DLD1 (cell line): ENCODE data around the gene TRAPPC5.

Source experiments
- in situ Hi-C: cut with HindIII; loops from 2 replicates; pipeline ENCODE4 v1.10.0; 2017; ENCODE audit warnings: low sequenced_read_pairs

TRAPPC5 gene

DNA sequence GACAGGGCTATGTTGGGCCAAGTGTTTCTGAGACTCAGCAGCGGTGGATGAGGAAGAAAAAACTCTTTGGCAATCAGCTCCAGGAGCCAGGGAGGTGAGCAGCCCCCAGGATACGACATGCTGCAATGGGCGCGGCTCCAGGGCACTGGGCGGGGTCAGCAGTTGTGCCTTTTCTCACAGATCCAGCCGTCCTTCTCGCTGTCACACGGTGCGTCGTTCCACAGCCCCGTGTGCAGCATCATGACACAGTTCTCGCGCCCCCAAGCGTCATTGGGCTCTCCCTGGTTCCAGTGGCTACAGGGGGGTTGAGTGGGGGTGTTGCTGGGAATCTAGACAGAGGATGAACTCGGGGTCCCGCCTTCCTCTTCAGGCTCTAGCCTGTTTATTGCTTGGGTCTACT is 48.6 kb downstream of the TRAPPC5 start:
- in situ Hi-C loops = no loop called here

DNA sequence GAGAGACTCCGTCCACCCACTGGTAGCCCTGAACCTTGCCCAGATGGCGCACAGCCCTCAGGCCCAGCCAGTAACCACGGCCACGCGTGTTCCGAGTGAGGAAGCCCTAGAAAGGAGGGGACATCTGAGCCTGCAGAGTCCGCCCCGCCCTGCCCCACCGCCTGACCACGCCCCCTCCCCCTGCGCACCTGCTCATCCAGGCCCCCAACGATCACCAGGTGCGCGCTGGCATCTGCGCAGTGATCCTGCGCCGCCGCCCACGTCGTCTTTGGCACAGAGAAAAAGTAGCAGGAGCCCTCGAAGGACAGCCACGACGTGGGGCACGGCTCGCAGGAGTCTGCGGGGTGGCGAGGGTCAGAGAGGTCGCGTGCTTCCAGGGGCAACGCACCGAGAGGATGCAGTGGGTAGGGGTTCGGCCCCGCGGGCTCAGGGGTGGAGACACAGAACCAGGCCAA is 49.2 kb downstream of the TRAPPC5 start:
- in situ Hi-C loops = no loop called here

DNA sequence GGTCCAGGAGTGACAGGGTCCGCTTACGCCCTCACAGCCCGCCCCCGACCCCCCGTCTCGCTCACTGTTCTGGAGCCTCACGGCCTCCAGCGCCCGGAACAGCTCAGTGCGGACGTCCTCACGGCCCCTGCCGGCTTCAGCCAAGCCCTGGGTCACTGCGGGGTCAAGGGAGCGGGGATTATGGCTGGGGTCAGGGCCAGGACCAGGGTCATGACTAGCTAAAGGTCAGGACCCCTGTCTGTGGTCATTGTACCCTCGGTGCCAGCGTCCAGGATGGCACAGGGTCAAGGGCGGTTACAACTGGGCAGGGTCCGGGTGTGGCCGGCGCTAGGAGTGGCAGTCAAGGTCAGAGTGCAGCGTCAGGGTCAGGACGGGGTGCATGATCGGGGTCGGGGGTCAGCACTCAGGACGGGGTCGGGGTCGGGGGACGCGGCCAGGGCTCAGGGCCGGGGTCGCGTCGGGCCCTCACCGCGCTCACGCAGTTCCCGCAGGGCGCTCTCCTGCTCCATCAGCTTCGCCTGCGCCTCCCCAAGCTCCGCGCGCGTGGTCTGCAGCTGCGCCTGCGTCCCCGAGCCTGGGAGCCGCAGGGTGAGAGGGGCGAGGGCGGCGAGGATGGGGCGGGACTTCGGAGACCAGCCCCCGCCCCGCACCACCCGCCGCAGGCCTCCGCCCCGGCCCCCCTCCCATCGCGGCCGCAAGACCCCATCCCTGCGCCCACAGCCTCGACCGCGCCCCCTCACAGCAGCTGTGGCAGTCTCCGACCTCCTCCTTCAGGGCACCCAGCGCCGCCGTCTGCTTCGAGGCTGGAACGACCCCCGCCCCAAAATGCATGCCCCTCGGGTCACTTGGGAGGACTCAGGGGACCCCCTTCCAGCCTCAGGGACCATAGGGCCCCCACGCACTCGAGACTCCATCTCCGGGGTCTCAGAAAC is 49.9 kb downstream of the TRAPPC5 start:
- in situ Hi-C loops = no loop called here

DNA sequence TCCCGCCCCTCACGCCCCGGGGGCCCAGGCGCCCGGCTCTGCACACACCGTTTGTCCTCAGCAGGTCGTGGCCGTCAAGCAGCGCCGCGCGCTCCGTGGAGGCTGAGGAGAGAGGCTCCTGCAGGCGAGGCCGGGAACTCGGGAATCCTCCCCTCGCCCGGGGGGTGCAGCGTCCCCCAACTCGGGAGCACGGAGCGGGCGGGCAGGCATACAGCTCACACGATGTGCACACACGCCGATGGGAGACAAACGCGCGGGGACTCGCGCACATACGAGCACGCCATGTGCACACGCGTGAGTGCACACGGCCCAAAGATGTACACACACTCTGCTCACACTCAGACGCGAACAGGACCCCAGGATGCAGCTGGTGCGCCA is 50.6 kb downstream of the TRAPPC5 start:
- in situ Hi-C loops = no loop called here

GRCh38 chr19:7731615-7732014 is 51.0 kb downstream of the TRAPPC5 start:
- in situ Hi-C loops = no loop called here

- in situ Hi-C loops = no loop called here
These were observed 51.4 kb downstream of the TRAPPC5 start, which contains the start of gene CLEC4G for GRCh38 chr19:7732045-7732444. TSS of gene CLEC4G (minus strand) at chr19:7732110. CDS start at chr19:7732102, 8 bp downstream.

- in situ Hi-C loops = no loop called here
These were observed 52.7 kb downstream of the TRAPPC5 start for GRCh38 chr19:7733376-7733775.

- in situ Hi-C loops = no loop called here
These were observed 53.9 kb downstream of the TRAPPC5 start for GRCh38 chr19:7734220-7735203.

DNA sequence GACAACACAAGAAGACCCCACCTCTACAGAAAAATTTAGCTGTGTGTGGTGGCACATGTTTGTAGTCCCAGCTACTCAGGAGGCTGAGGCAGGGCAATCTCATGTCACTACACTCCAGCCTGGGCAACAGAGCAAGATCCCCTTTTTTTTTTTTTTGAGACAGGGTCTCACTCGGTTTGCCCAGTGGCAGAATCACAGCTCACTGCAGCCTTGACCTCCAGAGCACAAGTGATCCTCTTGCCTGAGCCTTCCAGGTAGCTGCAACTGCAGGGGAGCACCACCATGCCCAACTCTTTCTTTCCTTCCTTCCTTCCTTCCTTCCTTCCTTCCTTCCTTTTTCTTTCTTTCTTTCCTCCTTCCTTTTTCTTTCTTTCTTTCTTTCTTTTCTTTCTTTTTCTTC is 55.5 kb downstream of the TRAPPC5 start:
- in situ Hi-C loops = no loop called here

- in situ Hi-C loops = no loop called here
These were observed 56.6 kb downstream of the TRAPPC5 start for GRCh38 chr19:7737215-7737614.
